ENCODE measurements around the gene TNN. TPM values are rescaled to one million over a fixed set of nuclear protein-coding genes. Genes with fewer than 3 reads are reported as not detected.

TNN gene
- total and polyA plus RNA-seq, 4 experiments from 2014 or later = not detected

- intact Hi-C loops (cut with micrococcal nuclease) = loop anchor here (5.0 kb wide), 1 partner anchor 243 kb away; no protein-coding TSS in a partner anchor
- Histone ChIP-seq H3K27ac (ENCODE audit: low read depth, low read length) (no peak overlapping the region), H3K4me1 (ENCODE audit: insufficient read depth, low read length) (no peaks in the 10 kb centered on the region), H3K9me3 (ENCODE audit: control insufficient read depth in 1 of 2, low read length in 2 of 2) (no peaks in the 10 kb centered on the region), H3K36me3 (ENCODE audit: insufficient read depth, low read length) (no peaks in the 10 kb centered on the region), H3K4me3 (ENCODE audit: low read length in 2 of 2) (no peak overlapping the region), H3K27me3 (ENCODE audit: insufficient read depth, low read length) (no peaks in the 10 kb centered on the region)
- Mint-ChIP-seq H3K4me1 (no peaks in the 10 kb centered on the region), H3K36me3 (no peaks in the 10 kb centered on the region), H3K9me3 (no peaks in the 10 kb centered on the region), H3K4me3 (no peak overlapping the region), H3K27me3 (peaks cover 0 to 2% of the 10 kb centered on the region in 2 donors), H3K27ac (no peak overlapping the region)
- ChIA-PET CTCF (ENCODE audit: partially characterized antibody) (interaction anchor here (0.7 to 4.6 kb wide), 28 partner anchors 9 to 1573 kb away, joined by 3 to 46 read pairs (median 4); partner anchors contain the start of gene MRPS14), POLR2A (ENCODE audit: partially characterized antibody) (interaction anchor here (0.7 to 1.1 kb wide), 4 partner anchors 94 to 126 kb away, joined by 3 to 5 read pairs (median 3); no protein-coding TSS in a partner anchor)
- DNase-seq = no peak
Observed at GRCh38 chr1:175124861-175125260, 57.2 kb downstream of the TNN start.

- DNase-seq = no peak
- Mint-ChIP-seq H3K4me3 (no peak overlapping the region), H3K36me3 (no peaks in the 10 kb centered on the region), H3K27me3 (peaks cover 0 to 2% of the 10 kb centered on the region in 2 donors), H3K27ac (no peak overlapping the region), H3K9me3 (no peaks in the 10 kb centered on the region), H3K4me1 (no peaks in the 10 kb centered on the region)
- Histone ChIP-seq H3K36me3 (ENCODE audit: insufficient read depth, low read length) (no peaks in the 10 kb centered on the region), H3K27me3 (ENCODE audit: insufficient read depth, low read length) (no peaks in the 10 kb centered on the region), H3K4me1 (ENCODE audit: insufficient read depth, low read length) (no peaks in the 10 kb centered on the region), H3K27ac (ENCODE audit: low read depth, low read length) (no peak overlapping the region), H3K4me3 (ENCODE audit: low read length in 2 of 2) (no peak overlapping the region), H3K9me3 (ENCODE audit: control insufficient read depth in 1 of 2, low read length in 2 of 2) (no peaks in the 10 kb centered on the region)
- intact Hi-C loops (cut with micrococcal nuclease) = loop anchor here (5.0 kb wide), 1 partner anchor 244 kb away; no protein-coding TSS in a partner anchor
- ChIA-PET POLR2A (ENCODE audit: partially characterized antibody) (no interaction called here), CTCF (ENCODE audit: partially characterized antibody) (interaction anchor here (0.8 to 3.6 kb wide), 12 partner anchors 9 to 360 kb away, joined by 3 to 46 read pairs (median 4); no protein-coding TSS in a partner anchor)
Observed at GRCh38 chr1:175126347-175126746, 58.7 kb downstream of the TNN start.

DNA sequence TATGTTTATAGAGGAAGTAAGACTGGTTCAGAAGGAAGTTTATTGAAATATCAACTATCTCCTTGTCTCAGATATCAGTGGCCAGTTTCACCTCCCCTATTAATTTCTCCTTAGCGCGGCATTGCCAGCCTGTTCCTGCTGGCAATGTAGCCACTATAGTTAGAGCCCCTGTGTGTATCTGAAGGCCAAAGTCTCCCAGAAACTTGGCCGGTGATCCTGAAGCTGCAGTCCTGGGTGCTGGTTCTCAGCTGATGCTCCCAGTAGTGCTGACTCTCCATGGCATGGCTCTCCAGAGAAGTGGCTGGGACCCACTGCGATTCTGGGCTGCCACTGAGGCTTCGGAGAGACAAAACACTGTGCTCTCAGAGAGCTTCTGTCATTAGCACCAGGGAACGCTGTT lies 59.9 kb downstream of the TNN start:
- no peaks in the 10 kb centered on the region for H3K9me3 Mint-ChIP-seq
- no peak for DNase-seq
- H3K4me3 Mint-ChIP-seq = no peak overlapping the region
- intact Hi-C loops (cut with micrococcal nuclease) = loop anchor here (5.0 kb wide), 1 partner anchor 245 kb away; no protein-coding TSS in a partner anchor
- Histone ChIP-seq H3K27ac (ENCODE audit: low read depth, low read length) (no peak overlapping the region), H3K4me1 (ENCODE audit: insufficient read depth, low read length) (no peaks in the 10 kb centered on the region), H3K4me3 (ENCODE audit: low read length in 2 of 2) (no peak overlapping the region), H3K27me3 (ENCODE audit: insufficient read depth, low read length) (no peaks in the 10 kb centered on the region), H3K36me3 (ENCODE audit: insufficient read depth, low read length) (no peaks in the 10 kb centered on the region), H3K9me3 (ENCODE audit: control insufficient read depth in 1 of 2, low read length in 2 of 2) (no peaks in the 10 kb centered on the region)
- H3K4me1 Mint-ChIP-seq = no peaks in the 10 kb centered on the region
- H3K27me3 Mint-ChIP-seq = peaks cover 0 to 2% of the 10 kb centered on the region in 2 donors
- H3K27ac Mint-ChIP-seq = no peak overlapping the region
- no peaks in the 10 kb centered on the region for H3K36me3 Mint-ChIP-seq
- POLR2A ChIA-PET (ENCODE audit: partially characterized antibody) = no interaction called here
- CTCF ChIA-PET (ENCODE audit: partially characterized antibody) = interaction anchor here (0.7 to 1.5 kb wide), 5 partner anchors 13 to 100 kb away, joined by 3 to 6 read pairs (median 3); no protein-coding TSS in a partner anchor

GRCh38 chr1:175128523-175128922 lies 60.9 kb downstream of the TNN start:
- H3K27ac ChIP-seq (ENCODE audit: low read depth, low read length) = no peak overlapping the region
- H3K9me3 Mint-ChIP-seq = no peaks in the 10 kb centered on the region
- peaks cover 2 to 3% of the 10 kb centered on the region in 2 donors for H3K27me3 Mint-ChIP-seq
- H3K4me1 Mint-ChIP-seq = no peaks in the 10 kb centered on the region
- H3K9me3 ChIP-seq (ENCODE audit: control insufficient read depth in 1 of 2, low read length in 2 of 2) = no peaks in the 10 kb centered on the region
- H3K27ac Mint-ChIP-seq = no peak overlapping the region
- no peaks in the 10 kb centered on the region for H3K36me3 ChIP-seq (ENCODE audit: insufficient read depth, low read length)
- no peak overlapping the region for H3K4me3 ChIP-seq (ENCODE audit: low read length in 2 of 2)
- no peak for DNase-seq
- no peaks in the 10 kb centered on the region for H3K4me1 ChIP-seq (ENCODE audit: insufficient read depth, low read length)
- intact Hi-C loops (cut with micrococcal nuclease) = loop anchor here (5.0 kb wide), 1 partner anchor 246 kb away; no protein-coding TSS in a partner anchor
- POLR2A ChIA-PET (ENCODE audit: partially characterized antibody) = no interaction called here
- H3K36me3 Mint-ChIP-seq = no peaks in the 10 kb centered on the region
- CTCF ChIA-PET (ENCODE audit: partially characterized antibody) = interaction anchor here (1.3 to 1.5 kb wide), 2 partner anchors 23 to 99 kb away, joined by 5 to 6 read pairs; no protein-coding TSS in a partner anchor
- no peak overlapping the region for H3K4me3 Mint-ChIP-seq
- H3K27me3 ChIP-seq (ENCODE audit: insufficient read depth, low read length) = no peaks in the 10 kb centered on the region

- H3K9me3 ChIP-seq (ENCODE audit: control insufficient read depth in 1 of 2, low read length in 2 of 2) = no peaks in the 10 kb centered on the region
- H3K4me3 ChIP-seq (ENCODE audit: low read length in 2 of 2) = no peak overlapping the region
- intact Hi-C loops (cut with micrococcal nuclease) = loop anchor here (5.0 kb wide), 1 partner anchor 247 kb away; no protein-coding TSS in a partner anchor
- ChIA-PET CTCF (ENCODE audit: partially characterized antibody) (interaction anchor here (1.5 kb wide), 1 partner anchor 22 kb away, joined by 5 read pairs; no protein-coding TSS in a partner anchor), POLR2A (ENCODE audit: partially characterized antibody) (no interaction called here)
- no peak overlapping the region for H3K27ac ChIP-seq (ENCODE audit: low read depth, low read length)
- peaks cover 3 to 4% of the 10 kb centered on the region in 2 donors for H3K27me3 Mint-ChIP-seq
- no peaks in the 10 kb centered on the region for H3K27me3 ChIP-seq (ENCODE audit: insufficient read depth, low read length)
- DNase-seq = no peak
- H3K36me3 Mint-ChIP-seq = no peaks in the 10 kb centered on the region
- no peak overlapping the region for H3K4me3 Mint-ChIP-seq
- H3K4me1 Mint-ChIP-seq = no peaks in the 10 kb centered on the region
- H3K36me3 ChIP-seq (ENCODE audit: insufficient read depth, low read length) = no peaks in the 10 kb centered on the region
- H3K4me1 ChIP-seq (ENCODE audit: insufficient read depth, low read length) = no peaks in the 10 kb centered on the region
- H3K27ac Mint-ChIP-seq = no peak overlapping the region
- no peaks in the 10 kb centered on the region for H3K9me3 Mint-ChIP-seq
Observed at GRCh38 chr1:175129182-175129581, 61.5 kb downstream of the TNN start.

- peaks cover 3 to 6% of the 10 kb centered on the region in 2 donors for H3K27me3 Mint-ChIP-seq
- intact Hi-C loops (cut with micrococcal nuclease) = loop anchor here (5.0 kb wide), 1 partner anchor 247 kb away; no protein-coding TSS in a partner anchor
- no peaks in the 10 kb centered on the region for H3K36me3 Mint-ChIP-seq
- no peaks in the 10 kb centered on the region for H3K9me3 Mint-ChIP-seq
- no peak for DNase-seq
- H3K27me3 ChIP-seq (ENCODE audit: insufficient read depth, low read length) = no peaks in the 10 kb centered on the region
- no peaks in the 10 kb centered on the region for H3K36me3 ChIP-seq (ENCODE audit: insufficient read depth, low read length)
- H3K4me1 ChIP-seq (ENCODE audit: insufficient read depth, low read length) = no peaks in the 10 kb centered on the region
- POLR2A ChIA-PET (ENCODE audit: partially characterized antibody) = no interaction called here
- no peak overlapping the region for H3K27ac Mint-ChIP-seq
- H3K4me3 Mint-ChIP-seq = no peak overlapping the region
- H3K9me3 ChIP-seq (ENCODE audit: control insufficient read depth in 1 of 2, low read length in 2 of 2) = no peaks in the 10 kb centered on the region
- no peak overlapping the region for H3K27ac ChIP-seq (ENCODE audit: low read depth, low read length)
- H3K4me3 ChIP-seq (ENCODE audit: low read length in 2 of 2) = no peak overlapping the region
- H3K4me1 Mint-ChIP-seq = peaks cover 0 to under 1% (median 0%) of the 10 kb centered on the region in 4 donors
- CTCF ChIA-PET (ENCODE audit: partially characterized antibody) = no interaction called here
Observed at GRCh38 chr1:175129644-175129996, 62.0 kb downstream of the TNN start.

DNA sequence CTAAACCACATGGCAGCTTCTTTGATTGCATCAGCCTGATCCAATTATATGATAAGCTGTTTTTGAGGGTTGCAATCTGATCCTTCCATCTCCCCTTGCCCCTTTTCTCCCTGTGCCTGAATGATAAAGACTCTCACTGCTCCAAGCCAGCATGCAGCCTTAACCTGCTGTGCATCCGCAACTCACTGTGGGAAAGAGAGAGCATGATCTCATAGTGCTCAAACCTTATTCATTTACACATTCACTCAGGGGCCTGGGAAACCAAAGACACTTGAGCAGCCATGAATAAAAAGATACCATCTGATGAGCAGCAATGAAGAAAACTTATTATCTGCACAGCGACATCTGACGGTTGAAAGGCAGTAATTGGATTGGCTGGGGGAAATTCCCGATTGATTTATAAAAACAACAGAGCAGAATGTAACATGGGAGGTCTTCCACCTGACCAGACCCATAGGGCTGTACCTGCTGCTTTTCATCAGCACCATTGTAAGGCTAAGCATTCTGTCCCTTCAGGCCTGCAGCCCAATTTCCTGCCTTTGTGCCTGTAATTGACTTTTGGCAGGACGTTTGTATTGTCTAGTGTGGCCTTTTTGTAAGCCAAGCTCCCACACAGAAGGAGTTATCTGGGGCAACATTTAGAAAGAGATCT lies 62.5 kb downstream of the TNN start:
- peaks cover 3 to 9% of the 10 kb centered on the region in 2 donors for H3K27me3 Mint-ChIP-seq
- Histone ChIP-seq H3K4me1 (ENCODE audit: insufficient read depth, low read length) (no peaks in the 10 kb centered on the region), H3K36me3 (ENCODE audit: insufficient read depth, low read length) (no peaks in the 10 kb centered on the region), H3K4me3 (ENCODE audit: low read length in 2 of 2) (no peak overlapping the region), H3K27me3 (ENCODE audit: insufficient read depth, low read length) (no peaks in the 10 kb centered on the region), H3K27ac (ENCODE audit: low read depth, low read length) (no peak overlapping the region), H3K9me3 (ENCODE audit: control insufficient read depth in 1 of 2, low read length in 2 of 2) (no peaks in the 10 kb centered on the region)
- POLR2A ChIA-PET (ENCODE audit: partially characterized antibody) = no interaction called here
- DNase-seq = no peak
- intact Hi-C loops (cut with micrococcal nuclease) = loop anchor here (5.0 kb wide), 1 partner anchor 248 kb away; no protein-coding TSS in a partner anchor
- CTCF ChIA-PET (ENCODE audit: partially characterized antibody) = interaction anchor here (0.8 kb wide), 1 partner anchor 101 kb away, joined by 3 read pairs; no protein-coding TSS in a partner anchor
- H3K4me3 Mint-ChIP-seq = no peak overlapping the region
- H3K4me1 Mint-ChIP-seq = peaks cover 0 to 1% (median 0%) of the 10 kb centered on the region in 4 donors
- no peaks in the 10 kb centered on the region for H3K36me3 Mint-ChIP-seq
- H3K27ac Mint-ChIP-seq = no peak overlapping the region
- H3K9me3 Mint-ChIP-seq = no peaks in the 10 kb centered on the region
